TTC549 (cell line): ENCODE measurements around the gene ZNF195.
A peak's percentile ranks its signal among the peaks of the same experiment; 100 is the strongest.
"Not testable (repeated sequence)": the region's sequence is repeated elsewhere in the genome, so short reads cannot be mapped to it uniquely, and the experiment has no call there.

Source experiments
- FAIRE-seq: peaks from 2 replicates; lab custom pipeline; 2012; peaks lifted over from hg19 to GRCh38; lab: Jason Lieb, UNC

Gene ZNF195

DNA sequence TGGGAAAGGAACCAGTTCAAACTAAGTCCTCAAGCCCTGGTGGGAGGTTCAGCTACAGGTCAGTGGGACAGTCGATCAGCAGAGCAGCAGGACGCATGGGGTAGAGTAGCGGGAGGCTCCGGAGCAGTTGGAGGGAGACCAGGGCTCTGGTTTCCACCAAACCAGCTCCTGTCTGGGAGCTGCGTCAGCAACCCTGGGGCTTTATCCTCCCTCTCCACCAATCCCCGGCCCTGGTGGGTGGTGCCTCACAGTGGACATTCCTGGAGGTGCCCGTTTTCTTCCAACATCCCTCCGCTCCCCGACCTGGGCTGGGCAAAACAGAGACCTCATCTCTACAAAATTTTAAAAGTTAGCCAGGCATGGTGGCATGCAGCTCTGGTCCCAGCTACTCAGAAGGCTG lies 32.4 kb downstream of the ZNF195 start:
- FAIRE-seq: no peak

DNA sequence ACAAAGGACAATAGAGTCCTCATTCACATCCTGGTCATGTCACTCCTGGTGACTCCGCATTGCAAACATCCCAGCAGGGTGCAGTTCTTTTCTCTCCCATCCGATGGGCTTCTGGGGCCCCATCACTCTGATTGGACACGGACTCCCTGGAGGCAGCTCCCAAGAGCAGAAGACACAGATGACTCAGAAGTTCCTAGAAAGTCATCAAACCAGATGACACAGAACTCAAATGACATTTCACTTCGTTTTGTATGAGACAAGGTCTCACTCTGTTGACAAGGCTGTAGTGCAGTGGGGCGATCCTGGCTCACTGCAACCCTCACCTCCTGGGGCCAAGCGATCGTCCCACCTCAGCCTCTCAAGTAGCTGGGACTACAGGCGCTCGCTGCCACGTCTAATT lies 33.2 kb downstream of the ZNF195 start:
- FAIRE-seq: no peak

DNA sequence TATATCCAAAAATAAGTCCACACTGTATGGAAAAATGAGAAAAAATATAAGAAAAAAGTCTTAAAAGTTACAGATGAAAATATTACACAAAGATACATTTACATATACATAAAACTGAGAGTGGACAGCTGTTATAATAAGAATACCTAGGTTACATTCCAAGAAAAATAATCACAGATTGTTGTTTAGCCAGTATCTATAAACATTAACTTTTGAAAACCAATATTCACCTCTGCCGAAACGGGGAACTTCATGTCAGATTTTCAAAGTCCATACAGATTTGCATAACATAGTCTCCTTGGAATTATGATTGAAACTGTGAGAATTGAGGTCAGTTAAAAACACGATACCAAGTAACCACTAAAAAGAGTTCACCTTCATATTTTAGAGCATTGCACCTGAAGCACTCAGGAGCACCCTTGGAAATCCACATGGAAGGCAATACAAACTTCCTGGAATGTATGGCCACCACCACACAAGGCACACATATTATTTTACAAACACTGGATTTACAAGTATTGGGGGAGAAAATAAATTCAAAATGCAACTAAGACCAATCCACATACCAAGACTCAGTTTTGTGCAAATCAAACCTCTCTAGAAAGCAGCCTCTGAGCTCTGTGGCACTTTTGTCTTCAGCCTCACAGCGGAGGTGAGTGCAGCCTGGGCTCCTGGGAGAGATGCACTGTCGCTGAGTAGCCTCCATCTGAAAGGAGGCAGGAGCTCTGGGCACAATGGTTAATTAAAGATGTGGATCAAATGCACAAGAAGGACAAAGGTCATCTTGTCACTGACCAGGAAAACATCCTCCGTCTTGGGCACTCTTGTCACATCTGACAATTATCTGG lies 34.4 kb downstream of the ZNF195 start:
- FAIRE-seq: no peak

GRCh38 chr11:3342709-3343108 lies 36.2 kb downstream of the ZNF195 start:
- FAIRE-seq: no peak

DNA sequence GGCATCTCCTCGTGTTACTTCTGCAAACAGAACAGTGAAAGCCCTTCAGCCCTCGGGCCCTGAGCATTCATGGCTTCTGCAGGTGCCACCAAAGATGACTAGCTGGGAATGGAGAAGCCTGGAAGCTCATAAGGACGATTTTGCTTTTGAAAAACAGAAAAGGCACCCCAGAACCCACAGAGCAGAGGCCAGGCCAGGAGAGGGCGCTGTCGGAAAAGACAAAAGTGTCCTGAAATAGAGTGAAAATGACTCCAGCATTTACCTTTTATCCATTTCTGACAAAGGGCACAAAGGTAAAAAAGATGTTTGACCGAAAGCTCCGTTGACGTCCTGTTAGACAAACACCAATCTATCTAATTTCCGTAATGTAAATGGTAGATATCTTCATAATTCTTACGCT lies 37.6 kb downstream of the ZNF195 start:
- FAIRE-seq: no peak

DNA sequence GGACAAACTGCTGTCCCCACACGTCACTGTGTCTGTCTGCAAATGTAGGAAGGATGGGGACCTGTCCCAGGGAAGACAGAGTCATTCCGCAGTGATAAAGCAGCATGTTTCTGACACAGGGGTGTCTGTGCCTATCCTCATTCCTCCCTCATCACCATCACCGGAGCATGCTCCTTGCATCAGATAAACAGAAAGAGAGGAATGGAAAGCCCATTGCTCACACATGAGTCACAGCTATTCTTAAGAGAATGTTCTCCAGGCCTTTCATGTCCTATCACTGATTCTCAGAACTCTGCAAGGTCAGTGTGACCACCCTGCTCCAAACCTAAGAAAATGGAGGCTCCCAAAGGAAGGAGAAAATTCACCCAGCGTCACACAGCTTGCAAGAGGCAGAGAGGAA lies 38.9 kb downstream of the ZNF195 start:
- FAIRE-seq: no peak

DNA sequence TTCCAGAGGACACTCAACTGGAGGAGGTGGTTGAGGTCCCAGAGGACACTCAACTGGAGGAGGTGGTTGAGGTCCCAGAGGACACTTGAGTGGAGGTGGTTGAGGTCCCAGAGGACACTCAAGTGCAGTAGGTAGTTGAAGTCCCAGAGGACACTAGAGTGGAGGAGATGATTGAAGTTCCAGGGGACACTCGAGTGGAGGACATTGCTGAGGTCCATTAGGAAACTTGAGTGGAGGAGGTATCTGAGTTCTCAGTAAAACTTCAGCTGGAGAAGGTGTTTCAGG lies 39.7 kb downstream of the ZNF195 start:
- no peak for FAIRE-seq

DNA sequence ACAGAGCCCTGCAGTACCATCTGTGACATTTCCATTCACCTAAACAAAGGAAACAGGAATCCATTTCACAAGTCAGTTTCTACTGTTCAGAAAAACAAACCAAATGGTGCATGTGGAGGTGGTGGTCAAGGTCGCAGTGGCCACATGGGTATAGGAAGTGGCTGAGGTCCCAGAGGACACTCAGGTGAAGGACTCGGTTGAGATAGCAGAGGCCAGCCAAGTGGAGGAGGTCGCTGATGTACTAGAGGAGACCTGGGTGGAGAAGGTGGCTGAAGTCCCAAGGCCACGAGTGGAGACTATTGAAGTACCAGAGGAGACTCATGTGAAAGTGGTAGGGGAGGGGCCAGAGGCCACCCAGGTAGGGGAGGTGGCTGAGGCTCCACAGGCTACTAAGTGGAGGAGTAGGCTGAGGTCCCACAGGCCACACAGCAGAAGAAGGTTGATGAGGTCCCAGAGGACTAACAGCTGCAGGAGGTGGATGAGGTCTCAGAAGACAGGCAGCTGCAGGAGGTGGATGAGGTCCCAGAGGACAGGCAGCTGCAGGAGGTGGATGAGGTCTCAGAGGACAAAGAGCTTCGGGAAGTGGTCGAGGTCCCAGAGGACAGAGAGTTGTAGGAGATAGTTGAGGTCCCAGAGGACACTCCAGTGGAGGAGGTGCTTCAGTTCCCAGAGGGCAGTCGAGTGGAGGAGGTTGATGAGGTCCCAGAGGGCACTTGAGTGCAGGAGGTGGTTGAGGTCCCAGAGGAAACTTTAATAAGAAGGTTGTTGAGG lies 40.2 kb downstream of the ZNF195 start:
- FAIRE-seq: no peak

DNA sequence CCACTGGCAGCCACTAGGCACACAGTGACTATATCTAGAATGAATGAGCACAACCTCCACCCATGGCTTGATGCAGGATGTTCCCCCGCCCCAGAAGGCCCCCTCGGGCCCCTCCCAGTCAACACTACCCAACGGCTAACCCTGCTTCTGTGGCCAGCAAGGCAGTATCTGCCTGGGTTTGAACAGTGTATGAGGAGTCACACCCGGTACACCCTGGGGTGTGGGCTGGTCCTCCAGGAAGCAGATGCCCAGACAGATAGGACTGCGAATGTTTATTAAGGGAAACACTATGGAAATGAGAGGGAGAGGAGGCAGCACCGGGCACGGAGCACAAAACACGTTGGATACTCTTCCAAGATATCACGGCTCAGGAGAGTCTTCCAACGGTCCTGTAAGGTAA lies 42.5 kb downstream of the ZNF195 start:
- FAIRE-seq: not testable (repeated sequence)

- not testable (repeated sequence) for FAIRE-seq
Measured at GRCh38 chr11:3333157-3333556, 45.8 kb downstream of the ZNF195 start.

DNA sequence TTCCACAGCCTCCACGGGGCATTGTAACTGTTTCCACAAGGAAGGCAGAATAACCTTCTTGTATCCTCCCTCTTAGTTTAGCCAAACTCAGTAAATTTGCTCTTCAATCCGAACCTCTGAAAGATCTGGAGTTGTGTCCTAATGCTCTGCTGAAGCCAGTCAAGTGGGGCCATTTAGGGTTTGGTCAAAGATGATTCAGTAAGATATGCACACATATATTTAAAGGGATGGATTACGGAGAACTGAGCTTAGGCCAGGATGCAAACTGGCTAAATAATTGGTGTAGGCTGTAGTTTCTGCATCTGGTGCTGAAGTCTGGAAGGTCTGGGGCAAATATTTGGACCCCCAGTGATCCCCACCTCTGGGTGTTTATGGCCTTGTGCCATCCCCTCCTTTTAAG lies 47.9 kb downstream of the ZNF195 start:
- not testable (repeated sequence) for FAIRE-seq

DNA sequence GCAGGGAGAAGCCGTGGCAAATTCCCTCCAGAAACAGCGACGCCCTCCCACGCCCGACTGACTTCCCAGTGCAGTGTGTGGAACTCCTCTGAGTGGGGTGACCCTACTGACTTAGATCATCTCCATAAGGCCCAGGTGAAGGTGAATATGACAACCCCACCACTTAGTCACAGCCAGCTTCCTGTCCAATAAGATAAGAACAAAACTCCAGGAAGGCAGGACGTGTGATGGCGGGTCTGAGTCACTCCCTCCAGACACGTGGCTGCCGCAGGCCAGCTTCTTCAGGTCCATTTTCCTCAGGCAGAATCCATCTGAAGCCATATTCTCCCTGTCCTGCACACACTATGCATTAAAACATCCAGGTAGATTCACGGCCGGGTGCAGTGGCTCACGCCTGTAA lies 48.9 kb downstream of the ZNF195 start:
- FAIRE-seq: not testable (repeated sequence)

GRCh38 chr11:3328503-3328902 lies 50.4 kb downstream of the ZNF195 start:
- FAIRE-seq: not testable (repeated sequence)

DNA sequence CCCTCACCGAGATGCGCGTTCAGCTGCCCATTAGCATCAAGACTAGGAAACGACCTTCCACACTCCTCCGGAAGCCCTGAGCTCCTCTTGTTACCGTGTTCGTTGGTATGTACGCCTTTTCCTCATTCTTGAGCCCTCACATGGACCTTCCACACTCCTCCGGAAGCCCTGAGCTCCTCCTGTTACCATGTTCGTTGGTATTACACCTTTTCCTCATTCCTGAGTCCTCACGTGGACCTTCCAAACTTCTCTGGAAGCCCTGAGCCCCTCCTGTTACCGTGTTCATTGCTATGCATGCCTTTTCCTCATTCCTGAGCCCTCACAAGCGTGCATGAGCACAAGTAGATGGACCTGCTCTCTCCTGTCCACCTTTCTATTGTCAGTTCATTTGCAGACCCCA lies 52.5 kb downstream of the ZNF195 start:
- not testable (repeated sequence) for FAIRE-seq

DNA sequence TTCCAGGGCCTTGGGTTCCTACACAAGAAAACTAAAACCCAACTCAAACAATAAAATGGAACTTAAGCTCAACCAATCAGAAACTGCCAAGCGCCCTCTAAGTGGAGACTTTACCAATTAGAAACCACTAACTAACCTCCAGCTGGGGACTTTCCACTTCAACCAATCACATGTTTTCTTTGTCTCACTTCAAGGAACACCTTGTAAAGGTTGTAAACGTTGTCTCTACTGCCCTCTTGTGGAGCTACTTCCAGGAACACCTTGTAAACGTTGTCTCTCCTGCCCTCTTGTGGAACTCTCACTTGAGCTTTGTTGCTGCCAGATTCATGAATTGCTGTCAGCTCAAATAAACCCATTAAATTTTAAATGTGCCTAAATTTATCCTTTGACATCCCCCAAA lies 54.2 kb downstream of the ZNF195 start:
- FAIRE-seq: peak; percentile 93
